ENCODE measurements around the gene BLOC1S3.
A peak's percentile ranks its signal among the peaks of the same experiment; 100 is the strongest.

Gene BLOC1S3, protein sequence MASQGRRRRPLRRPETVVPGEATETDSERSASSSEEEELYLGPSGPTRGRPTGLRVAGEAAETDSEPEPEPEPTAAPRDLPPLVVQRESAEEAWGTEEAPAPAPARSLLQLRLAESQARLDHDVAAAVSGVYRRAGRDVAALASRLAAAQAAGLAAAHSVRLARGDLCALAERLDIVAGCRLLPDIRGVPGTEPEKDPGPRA

DNA sequence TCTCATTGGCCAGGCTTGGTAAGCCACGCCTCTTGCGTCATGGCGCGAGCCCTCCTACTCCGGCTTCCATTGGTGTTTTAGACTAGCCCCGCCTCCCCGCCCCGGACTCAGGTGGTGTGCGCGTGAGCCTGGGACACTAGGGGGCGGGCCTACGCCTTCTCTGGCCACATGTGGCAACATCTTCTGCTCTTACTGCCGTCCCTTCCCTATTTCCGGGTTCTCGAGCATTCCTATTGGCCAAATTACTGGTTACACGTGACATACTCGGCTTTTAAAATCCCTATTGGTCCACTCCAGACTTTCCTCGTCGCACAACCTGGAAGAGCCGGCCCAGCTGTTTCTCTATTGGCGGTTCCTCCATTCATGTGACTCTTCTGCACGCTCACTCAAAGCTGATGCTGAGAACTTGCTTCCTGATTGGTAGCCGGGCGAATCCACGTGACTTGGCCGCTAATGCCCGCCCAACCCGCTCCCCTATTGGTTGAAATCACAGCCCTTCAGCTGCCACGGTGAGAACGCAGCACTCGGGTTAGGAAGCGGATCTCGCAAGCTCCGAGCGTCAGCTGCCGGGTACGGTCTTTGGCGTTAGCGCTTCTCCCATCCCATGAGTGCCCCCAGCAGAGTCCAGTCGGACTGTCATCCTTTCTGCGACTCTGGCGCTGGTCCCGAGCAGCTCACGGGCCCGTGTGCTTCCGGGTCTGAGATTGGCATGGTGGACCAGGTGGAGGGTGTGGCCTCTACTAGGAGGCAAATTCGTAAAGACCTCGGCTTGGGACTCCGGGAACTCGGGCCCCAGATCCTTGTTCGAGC, at the start of gene BLOC1S3:
Gene BLOC1S3 (plus strand): TSS at position 523 of the 810 bp plus-strand sequence. CDS start 513 bp downstream, outside the sequence.
- DNase-seq (ENCODE audit: low read depth in 2 of 2), result peak; percentile 99 to 100

- no peak for DNase-seq (ENCODE audit: low read depth in 2 of 2)
Measured at GRCh38 chr19:45128806-45129205, 49.8 kb upstream of the BLOC1S3 start.

GRCh38 chr19:45130236-45130635, 48.3 kb upstream of the BLOC1S3 start:
- no peak for DNase-seq (ENCODE audit: low read depth in 2 of 2)

DNA sequence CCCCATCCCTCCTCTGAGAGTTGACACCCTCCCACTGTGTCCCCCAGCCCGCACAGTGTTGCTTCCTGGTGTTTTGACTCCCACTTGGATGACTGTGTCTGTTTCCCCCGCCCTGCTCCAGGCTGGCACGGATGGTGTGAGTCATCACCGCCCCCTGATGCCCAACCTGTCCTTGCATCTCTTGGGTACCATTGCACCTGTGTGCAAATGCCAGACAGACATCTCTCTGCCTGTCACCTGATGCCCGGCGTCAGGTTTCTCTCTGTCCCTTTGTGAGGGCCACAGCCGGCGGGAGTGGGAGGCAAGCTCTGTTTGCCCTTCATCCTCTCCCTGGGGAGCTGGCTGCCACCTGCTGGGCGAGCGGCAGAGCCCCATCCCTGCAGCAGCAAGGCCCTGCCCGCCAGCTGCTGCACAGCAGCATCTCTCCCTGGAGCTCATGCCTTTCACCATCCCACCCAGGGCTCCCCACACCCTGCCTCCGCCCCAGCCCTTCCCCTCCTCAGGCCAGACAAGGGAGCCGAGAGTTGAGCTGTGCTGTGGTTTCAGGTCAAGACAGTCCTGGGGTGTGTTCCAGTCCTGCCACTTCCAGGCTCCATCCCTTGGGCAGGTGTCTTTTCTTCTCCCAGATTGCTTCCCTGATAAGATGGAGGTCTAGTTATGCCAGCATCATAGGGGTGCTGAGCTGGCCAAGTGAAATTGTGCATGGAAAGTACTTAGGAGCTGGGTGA, 47.5 kb upstream of the BLOC1S3 start:
- peak in 1 of 2 donors; percentile 12 for DNase-seq (ENCODE audit: low read depth in 2 of 2)

- DNase-seq (ENCODE audit: low read depth in 2 of 2), result no peak
Measured at GRCh38 chr19:45133661-45134060, 44.9 kb upstream of the BLOC1S3 start.

DNA sequence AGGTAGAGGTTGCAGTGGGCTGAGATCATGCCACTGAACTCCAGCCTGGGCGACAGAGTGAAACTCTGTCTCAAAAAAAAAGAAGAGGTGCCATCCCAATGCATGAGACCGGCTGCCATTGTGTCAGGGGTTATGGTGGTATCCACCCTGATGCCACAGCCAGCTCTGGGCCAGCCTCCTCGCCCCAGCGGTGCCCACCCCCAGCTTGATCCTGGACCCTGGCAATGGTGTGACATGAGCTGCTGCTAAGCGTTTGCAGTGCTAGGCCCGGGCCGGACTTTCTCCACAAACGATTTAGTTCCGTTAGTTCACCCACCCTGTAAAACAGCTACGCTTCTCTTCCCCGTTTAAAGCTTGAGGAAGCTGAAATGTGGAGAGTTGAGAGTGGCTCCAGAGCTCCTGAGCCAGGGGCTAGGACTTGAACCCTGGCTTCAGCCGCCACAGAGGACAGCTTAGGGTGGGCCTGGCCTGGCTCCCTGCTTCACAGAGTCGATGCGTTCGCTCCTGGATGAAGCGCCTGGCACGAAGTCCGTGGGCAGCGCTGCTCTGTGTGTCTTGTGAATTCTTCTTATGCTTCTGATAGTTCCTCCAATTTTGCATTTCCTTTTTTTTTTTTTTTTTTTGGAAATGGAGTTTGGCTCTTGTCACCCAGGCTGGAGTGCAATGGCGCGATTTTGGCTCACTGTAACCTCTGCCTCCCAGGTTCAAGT, 43.3 kb upstream of the BLOC1S3 start:
- DNase-seq (ENCODE audit: low read depth in 2 of 2), result no peak

DNA sequence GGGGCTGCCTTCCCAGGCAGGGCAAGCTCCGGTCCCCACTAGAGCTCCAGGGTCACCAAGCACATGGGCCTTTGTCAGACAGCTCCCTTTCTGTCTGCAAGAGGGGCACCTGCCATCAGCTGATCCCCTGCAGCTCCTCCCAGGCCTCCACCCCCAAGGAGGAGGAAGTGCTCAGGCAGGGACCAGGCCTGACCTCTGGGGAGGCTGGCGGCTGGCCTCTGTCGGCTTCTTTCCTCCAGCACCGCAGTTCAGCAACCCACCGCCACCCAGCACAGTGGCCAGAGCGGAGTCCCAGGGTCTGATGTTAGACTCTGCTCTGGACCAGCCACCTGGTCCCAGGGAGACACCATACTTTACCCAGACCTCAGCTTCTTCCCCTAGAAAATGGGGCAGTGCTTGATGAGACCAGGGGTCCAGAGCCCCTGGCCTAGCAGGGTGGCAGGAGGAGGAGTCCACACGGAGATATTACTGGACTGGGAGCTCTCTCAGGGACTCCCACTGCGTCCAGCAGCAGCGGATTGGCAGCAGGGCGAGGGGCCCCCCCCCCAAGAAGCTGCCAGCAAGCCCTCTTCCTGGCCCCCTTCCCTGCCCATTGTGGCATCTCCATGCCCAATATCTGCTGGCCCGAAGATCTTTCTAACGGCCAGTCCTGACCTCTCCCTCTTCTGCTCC, 41.9 kb upstream of the BLOC1S3 start:
- no peak for DNase-seq (ENCODE audit: low read depth in 2 of 2)

- no peak for DNase-seq (ENCODE audit: low read depth in 2 of 2)
Measured at GRCh38 chr19:45137179-45137761, 41.3 kb upstream of the BLOC1S3 start.

DNA sequence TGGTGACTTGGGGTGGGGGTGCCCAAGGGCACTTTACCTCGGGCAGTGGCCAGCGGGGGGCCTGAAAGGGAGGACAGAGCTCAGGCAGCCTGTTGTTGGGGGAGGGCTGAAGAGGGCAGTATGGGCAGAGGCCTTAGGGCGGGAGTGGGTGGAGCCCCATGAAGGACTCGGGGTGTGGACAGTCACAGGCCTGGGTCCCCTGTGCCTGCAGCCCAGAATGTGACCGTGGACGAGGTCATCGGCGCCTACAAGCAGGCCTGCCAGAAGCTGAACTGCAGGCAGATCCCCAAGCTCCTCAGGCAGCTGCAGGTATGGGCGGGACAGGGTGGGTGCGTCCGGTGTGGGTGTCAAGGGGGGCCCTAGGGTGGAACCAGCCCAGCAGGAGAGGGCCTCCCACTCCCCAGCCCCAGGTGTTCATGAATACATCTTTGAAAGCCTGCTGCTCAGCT, 40.3 kb upstream of the BLOC1S3 start:
- no peak for DNase-seq (ENCODE audit: low read depth in 2 of 2)

GRCh38 chr19:45139286-45140143, 39.1 kb upstream of the BLOC1S3 start:
- DNase-seq (ENCODE audit: low read depth in 2 of 2), result no peak

DNA sequence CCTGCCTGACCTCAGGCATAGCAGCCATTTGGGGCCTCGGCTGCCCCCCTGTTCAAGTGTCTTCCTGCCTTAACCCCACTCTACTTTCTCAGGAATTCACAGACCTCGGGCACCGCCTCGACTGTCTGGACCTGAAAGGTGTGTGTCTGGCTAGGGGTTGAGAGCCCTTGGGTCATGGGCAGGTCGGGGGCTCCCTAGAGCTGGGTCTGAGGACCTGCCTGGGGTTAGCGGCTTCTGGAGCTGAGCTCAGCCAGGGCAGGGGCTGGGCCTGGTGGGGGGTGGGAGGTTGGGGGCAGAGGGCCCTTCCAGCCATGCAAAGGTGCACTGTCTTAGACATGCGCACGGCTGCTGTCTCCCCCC, 38.5 kb upstream of the BLOC1S3 start:
- no peak for DNase-seq (ENCODE audit: low read depth in 2 of 2)

DNA sequence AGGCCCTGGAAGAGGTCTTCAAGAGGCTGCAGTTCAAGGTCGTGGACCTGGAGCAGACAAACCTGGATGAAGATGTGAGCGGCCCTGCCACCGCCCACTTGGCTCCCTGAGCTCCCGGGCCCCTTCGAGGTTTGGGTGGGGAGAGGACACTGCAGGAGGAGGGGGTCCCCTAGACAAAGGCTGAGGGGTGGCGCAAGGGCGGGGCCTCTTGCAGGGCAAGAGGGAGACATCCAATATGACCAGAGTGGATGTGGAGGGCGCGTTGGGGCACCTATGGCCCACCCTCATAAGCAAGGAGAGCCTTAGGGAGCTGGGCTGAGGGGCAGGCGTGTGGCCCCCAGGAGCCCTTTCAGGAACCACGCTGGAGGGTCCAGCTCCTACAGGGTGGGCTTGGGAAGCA, 38.1 kb upstream of the BLOC1S3 start:
- no peak for DNase-seq (ENCODE audit: low read depth in 2 of 2)

DNA sequence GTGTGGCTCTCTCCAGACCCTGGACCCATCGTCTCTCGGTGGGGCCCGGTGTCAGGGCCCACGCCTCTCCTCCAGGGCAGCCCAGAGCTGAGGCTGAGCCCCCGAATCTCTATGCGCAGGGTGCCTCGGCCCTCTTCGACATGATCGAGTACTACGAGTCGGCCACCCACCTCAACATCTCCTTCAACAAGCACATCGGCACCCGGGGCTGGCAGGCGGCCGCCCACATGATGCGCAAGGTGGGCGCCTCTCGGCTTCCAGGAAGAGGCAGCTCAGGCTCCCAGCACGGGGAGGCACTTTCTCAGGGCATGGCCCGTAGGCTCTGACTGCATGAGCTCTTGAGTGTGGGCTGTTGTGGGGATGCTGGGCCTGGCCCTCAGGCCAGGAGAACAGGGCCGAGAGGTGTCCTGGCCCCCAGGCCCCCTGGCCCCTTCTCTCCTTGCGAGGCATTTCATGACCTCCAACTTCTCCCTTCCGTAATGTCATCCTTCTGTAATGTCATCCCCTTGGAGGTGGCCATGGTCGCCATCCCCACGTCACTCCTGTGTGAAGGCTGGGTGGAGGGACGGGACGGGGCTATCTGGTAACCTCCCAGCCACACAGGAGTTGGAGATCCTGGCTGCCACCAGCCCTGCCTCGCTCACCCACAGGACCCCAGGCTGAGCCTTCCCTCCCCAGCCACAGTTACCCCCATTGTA, 37.2 kb upstream of the BLOC1S3 start:
- no peak for DNase-seq (ENCODE audit: low read depth in 2 of 2)

DNA sequence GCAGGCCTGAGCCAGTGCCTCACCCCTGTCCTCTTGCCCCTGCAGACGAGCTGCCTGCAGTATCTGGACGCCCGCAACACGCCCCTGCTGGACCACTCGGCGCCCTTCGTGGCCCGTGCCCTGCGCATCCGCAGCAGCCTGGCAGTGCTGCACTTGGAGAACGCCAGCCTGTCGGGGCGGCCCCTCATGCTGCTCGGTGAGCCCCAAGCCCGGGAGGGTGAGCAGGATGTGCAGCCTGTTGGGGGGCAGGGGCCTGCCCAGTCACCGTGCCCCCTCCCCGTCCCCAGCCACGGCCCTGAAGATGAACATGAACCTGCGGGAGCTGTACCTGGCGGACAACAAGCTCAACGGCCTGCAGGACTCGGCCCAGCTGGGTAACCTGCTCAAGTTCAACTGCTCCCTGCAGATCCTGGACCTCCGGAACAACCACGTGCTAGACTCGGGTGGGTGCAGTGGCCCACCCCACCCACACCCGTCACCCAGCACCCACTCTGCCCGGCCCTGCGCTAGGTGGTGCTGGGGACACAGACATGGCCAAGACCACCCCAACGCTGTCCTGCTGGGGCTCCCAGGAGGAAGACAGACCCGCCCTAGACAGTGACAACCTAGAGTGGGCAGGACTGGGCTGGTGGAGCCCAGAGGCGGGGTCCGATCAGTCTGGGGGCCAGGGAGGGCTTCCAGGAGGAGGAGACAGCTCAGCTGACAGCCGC, 36.4 kb upstream of the BLOC1S3 start:
- DNase-seq (ENCODE audit: low read depth in 2 of 2), result no peak

- no peak for DNase-seq (ENCODE audit: low read depth in 2 of 2)
Measured at GRCh38 chr19:45142726-45143110, 35.9 kb upstream of the BLOC1S3 start.

DNA sequence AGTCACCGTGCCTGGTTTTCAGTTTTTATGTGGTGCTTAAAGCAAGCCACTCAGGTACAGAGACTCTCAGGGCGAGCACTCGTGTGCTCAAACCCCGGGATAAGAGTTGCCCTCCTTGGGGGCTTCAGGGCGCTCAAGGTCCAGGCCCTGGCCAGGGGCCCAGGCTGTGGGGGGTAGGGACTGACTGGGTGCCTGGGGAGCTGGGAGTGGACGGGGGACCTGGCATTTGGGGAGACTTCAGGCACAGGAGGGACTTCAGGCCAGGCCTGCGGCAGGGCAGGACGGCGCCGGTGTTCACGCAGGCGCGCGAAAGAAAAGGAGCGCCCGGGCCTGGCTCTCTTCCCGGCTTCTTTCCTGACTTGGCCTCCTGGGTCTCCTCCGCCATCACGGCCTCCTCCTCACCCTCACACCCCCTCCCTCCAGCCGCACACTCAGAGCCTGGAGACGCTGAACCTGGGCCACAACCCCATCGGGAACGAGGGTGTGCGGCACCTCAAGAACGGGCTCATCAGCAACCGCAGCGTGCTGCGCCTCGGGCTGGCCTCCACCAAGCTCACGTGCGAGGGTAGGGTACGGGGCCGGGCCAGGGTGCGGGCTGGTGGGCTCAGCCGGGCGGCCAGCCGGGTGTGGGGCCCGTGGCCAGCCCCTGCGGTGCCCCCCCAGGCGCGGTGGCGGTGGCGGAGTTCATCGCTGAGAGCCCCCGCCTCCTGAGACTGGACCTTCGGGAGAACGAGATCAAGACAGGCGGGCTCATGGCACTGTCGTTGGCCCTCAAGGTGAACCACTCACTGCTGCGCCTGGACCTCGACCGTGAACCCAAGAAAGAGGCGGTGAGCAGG, 33.9 kb upstream of the BLOC1S3 start:
- no peak for DNase-seq (ENCODE audit: low read depth in 2 of 2)

DNA sequence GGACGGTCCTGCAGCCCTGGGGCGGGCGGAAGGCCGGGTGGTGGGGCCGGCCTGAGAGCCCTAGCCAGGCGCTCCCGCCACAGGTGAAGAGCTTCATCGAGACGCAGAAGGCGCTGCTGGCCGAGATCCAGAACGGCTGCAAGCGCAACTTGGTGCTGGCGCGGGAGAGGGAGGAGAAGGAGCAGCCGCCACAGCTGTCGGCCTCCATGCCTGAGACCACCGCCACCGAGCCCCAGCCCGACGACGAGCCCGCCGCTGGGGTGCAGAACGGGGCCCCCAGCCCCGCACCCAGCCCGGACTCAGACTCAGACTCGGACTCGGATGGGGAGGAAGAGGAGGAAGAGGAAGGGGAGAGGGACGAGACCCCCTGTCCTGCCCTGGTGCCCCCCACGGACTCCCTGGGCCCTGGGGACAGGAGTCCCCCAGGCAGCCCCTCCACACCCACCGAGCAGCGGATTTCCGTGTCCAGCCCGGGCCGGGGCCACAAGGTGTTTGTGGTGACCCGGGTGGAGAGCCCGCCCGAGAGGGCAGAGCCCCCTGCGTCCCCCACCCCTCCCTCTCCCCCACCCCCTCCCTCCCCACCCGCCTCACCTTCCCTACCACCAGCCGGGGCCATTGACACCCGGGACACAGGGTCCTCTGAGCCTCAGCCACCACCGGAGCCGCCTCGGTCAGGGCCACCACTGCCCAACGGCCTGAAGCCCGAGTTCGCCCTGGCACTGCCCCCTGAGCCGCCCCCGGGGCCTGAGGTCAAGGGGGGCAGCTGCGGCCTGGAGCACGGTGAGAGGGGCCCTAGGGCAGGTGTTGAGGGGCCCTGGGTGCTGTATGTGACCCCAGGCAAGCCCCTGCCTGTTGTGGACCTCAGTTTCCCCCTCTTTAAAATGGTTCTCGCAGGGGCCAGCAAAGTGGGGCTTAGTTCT, 33.1 kb upstream of the BLOC1S3 start:
- no peak for DNase-seq (ENCODE audit: low read depth in 2 of 2)
